Measurements from ENCODE around the gene DTWD2.
"Not testable (repeated sequence)": the region's sequence is repeated elsewhere in the genome, so short reads cannot be mapped to it uniquely, and the experiment has no call there.

The DTWD2 gene

DNA sequence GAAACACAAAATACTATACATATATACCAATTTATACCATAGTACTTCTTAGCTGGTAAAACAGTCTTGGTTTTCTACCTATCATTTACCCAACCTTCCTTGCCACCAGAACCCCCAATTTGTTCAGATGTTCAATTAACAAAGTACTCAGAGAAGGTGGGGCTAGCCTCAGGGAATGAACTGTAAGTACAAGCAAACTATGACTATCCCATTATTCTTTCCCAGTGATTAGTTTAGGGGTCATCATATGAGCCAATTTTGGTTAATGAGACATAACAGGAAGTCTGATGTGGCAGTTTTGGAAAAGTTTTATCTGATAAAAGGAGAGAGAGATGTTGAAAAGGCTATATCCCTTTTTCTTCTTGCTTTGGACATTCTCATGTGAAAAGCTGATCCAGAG lies 125.8 kb downstream of the DTWD2 start:
- DNase-seq: no peak

- DNase-seq: no peak
Measured at GRCh38 chr5:118857700-118858099, 130.6 kb downstream of the DTWD2 start.

- DNase-seq: no peak
Measured at GRCh38 chr5:118854819-118855218, 133.5 kb downstream of the DTWD2 start.

DNA sequence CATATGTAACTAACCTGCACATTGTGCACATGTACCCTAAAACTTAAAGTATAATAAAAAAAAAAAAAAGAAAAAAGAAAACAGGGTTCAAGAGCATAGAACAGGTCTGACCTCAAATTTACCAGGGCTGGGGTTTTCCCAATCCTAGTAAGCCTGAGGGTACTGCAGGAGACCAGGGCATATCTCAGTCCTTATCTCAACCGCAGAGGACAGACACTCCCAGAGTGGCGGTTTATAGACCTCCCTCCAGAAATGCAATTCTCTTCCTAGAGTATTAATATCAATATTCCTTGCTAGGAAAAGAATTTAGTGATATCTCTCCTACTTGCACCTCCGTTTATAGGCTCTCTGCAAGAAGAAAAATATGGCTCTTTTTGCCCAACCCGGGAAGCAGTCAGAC lies 136.6 kb downstream of the DTWD2 start:
- not testable (repeated sequence) for DNase-seq

GRCh38 chr5:118849507-118849906 lies 138.8 kb downstream of the DTWD2 start:
- DNase-seq: not testable (repeated sequence)

DNA sequence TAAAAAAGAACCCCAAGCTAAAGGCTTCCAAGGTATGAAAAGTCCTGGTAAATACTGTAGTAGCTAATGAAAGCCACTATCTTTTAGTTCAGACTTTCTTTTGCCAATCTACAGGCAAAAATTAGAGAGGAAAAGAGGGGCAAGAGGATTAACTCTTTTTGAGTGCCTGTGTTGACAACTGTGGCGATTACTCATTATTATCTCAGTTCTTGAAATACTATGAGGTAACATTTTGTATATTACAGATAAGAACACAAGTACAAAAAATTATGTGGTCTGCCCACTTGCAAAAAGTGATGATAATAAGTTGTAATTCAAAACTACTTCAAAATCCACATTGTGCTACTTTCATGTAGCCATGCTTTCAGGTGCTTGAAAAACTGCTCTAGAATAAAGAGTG lies 144.0 kb downstream of the DTWD2 start:
- no peak for DNase-seq

DNA sequence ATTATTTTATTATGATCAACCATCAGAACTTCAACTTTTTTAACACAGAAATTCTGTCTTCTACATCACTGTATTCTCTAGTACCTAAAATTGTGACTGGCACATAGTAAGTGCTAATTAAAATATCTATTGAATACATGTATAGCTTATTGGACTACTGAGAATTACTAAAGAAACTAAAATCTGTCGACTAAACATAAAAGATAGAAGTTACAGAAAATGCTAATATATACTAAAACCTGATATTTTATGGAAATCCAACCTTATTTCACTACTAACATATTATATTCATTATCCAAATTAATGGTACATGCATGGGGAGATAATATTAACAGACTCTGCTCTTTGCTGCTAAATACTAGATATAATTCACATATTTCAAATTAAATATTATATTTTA lies 153.6 kb downstream of the DTWD2 start:
- DNase-seq: no peak

GRCh38 chr5:118832974-118833373 lies 155.4 kb downstream of the DTWD2 start:
- no peak for DNase-seq

GRCh38 chr5:118825226-118825625 lies 163.1 kb downstream of the DTWD2 start:
- no peak for DNase-seq

- no peak for DNase-seq
Measured at GRCh38 chr5:118818604-118819003, 169.7 kb downstream of the DTWD2 start.

DNA sequence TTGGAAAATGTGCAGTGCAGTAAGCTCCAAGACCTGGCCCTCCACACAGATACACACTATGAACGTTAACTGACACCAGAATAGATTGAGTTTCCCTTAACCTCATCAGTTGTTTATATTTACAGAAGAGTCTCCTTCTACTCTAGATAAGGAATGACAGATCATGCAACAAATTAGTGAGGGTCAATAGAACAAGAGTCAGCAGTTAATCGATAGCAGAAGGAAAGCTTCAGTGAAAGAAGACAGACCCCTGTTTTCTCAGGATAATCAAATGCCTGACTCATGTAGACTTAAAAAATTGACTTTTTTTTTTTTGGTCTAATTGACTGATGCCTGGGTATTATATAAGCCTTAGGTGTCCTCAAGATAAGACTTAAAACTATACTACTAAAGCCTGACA lies 179.9 kb downstream of the DTWD2 start:
- DNase-seq: no peak

DNA sequence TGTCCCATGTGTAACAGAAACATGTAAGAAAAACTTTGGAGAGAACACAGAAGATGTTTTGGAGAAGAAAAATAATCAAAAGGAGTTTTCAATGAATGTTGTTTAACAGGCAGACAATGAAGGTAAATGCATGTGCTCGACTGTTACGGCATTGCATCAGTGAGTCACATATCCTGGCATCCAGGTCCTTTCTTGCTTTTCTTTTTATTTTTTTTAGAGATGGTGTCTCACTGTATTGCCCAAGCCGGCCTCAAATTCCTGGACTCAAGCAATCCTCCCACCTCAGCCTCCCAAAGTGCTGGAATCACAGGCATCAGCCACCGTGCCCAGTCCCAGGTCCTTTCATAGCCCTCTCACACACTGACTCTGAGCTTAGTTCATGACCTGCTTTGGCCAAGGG lies 181.8 kb downstream of the DTWD2 start:
- no peak for DNase-seq

DNA sequence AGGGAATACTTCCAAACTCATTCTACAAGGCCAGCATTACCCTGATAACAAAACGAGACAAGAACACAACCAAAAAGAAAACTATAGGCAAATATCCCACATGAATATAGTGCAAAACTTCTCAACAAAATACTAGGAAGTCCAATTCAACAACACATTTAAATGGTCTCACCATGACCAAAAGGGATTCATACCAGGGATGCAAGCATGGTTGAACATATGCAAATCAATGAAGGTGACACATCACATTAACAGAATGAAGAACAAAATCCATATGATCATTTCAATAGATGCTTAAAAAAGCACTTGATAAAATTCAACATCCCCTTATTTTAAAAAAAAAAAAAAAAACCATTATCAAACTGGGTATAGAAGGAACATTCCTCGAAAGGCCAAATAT lies 186.0 kb downstream of the DTWD2 start:
- DNase-seq: no peak

- no peak for DNase-seq
Measured at GRCh38 chr5:118796081-118796480, 192.3 kb downstream of the DTWD2 start.

GRCh38 chr5:118794281-118794680 lies 194.1 kb downstream of the DTWD2 start:
- no peak for DNase-seq

DNA sequence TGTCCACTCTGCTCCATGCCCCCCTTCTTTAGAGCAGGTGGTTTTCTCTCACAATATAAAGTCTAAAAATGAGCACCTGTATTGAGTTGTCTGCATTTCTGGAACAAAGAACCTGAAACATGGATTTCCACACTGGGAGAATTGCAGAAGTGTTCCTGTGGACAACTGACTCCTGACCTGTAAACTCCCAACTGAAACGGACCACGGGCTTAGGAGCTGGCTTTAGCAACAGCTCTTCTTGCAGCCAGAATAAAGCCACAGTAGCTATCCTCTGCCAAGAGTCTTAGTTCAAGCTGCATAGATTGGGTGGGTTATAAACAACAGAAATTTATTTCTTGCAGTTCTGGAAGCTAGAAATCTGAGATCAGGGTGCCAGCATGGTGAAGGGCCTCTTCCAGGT lies 194.7 kb downstream of the DTWD2 start:
- DNase-seq: no peak

DNA sequence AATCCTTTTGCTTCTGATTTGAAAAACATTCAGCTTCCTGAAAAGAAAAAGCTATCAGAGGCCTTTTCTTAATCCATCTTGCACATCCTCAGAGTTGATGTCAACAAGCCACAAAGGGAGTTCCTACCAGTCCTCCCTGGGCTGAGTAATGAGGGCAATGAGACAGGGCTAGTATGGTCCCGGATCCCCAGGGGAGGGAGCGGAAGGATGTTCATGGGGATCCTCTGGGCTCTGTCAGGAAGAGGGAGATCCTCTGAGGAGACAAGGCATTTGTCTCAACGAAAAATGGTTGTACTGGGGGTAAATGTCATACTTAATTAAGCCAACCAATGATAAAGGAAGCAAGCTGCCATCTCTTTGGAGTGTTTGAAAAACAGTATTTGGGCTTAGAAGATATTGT lies 195.3 kb downstream of the DTWD2 start:
- DNase-seq: no peak

- DNase-seq: peak in 1 of 5 donors; percentile 36
Measured at GRCh38 chr5:118791926-118792734, 196.2 kb downstream of the DTWD2 start.

DNA sequence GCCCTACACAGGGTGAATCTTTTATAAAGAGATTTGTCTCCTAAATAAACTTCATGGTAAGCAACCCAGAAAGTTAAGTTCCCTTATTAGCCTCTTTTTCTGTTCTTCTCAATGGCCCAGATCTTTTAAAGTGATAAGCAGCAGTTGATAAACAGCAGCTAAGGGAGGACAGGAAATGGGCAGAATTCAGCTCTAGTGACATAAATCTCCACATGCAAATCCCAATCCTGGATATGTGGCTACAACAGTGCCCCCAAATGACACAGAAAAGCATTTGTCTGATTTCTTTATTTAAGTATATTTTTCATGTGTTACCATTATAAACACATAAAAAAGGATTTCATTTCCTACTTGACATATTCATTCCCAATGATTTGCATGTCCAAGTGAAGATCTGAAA lies 199.0 kb downstream of the DTWD2 start:
- no peak for DNase-seq

DNA sequence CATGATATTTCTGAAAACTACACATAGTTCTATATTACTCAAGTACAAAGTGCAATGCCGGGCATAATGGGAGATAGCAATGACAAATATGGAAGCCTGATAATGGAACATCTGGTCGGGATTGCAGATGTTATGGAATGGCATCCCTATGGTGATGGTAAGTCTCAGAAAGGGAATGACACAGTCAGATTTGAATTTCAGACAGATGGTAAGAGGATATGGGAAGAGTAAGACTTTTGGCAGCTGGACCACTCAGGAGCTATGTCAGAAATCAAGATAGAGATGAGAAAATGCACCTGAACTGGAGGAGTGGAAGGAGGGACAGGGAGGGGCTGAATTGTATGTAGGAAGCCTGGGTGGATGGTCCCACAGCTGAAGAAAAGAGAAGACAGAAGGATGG lies 200.0 kb downstream of the DTWD2 start:
- DNase-seq: no peak
